DND-41 (cell line): Measurements from ENCODE around the gene RAI1.

Experiments used
- ATAC-seq: fragments of 200-7000 bp; cut with Tn5 transposase; 3 replicates; pipeline ENCODE4 v1.9.1; 2021; ENCODE audit warnings: low read depth; ENCODE audit not compliant: insufficient read depth
- DNase-seq: peaks from one replicate; pipeline ENCODE4 v3.0.0-alpha.2; 2020
- H2AFZ ChIP-seq: 2 replicates; pipeline ENCODE4 v1.6.0; 2012; ENCODE audit warnings: low read depth, low read length
- H3K27ac ChIP-seq: 2 replicates; pipeline ENCODE4 v1.5.1; 2012; ENCODE audit warnings: low read length, inconsistent platforms
- H3K27me3 ChIP-seq: fragments of 200-600 bp; sonication (generic); 2 replicates; pipeline ENCODE4 v1.6.0; 2012; ENCODE audit warnings: low read length, mild to moderate bottlenecking, inconsistent platforms; ENCODE audit not compliant: insufficient read depth, poor library complexity
- H3K36me3 ChIP-seq: 2 replicates; pipeline ENCODE4 v1.5.1; 2012; ENCODE audit warnings: low read length, inconsistent platforms; ENCODE audit not compliant: insufficient read depth
- H3K4me1 ChIP-seq: 2 replicates; pipeline ENCODE4 v1.5.1; 2012; ENCODE audit warnings: mild to moderate bottlenecking, low read length; ENCODE audit not compliant: insufficient read depth
- H3K4me2 ChIP-seq: 2 replicates; pipeline ENCODE4 v1.6.0; 2012; ENCODE audit warnings: mild to moderate bottlenecking, moderate library complexity, low read length, inconsistent platforms; ENCODE audit not compliant: insufficient read depth
- H3K4me3 ChIP-seq, 2 experiments: fragments of 200-600 bp in 1 of 2; shearing (Covaris generic) in 1 of 2; 2 replicates each; pipeline ENCODE4 v1.5.1; 2012 to 2016; ENCODE audit warnings: inconsistent platforms in 2 of 2, low read length in 2 of 2, mild to moderate bottlenecking in 2 of 2, low read depth in 1 of 2, moderate library complexity in 1 of 2
- H3K79me2 ChIP-seq: 2 replicates; pipeline ENCODE4 v1.6.0; 2012; ENCODE audit warnings: low read length, inconsistent platforms; ENCODE audit not compliant: insufficient read depth
- H3K9ac ChIP-seq: 2 replicates; pipeline ENCODE4 v1.6.0; 2012; ENCODE audit warnings: low read depth, mild to moderate bottlenecking, inconsistent platforms, low read length, moderate library complexity
- H3K9me3 ChIP-seq: 2 replicates; pipeline ENCODE4 v1.5.1; 2012; ENCODE audit warnings: low read length, moderate library complexity, mild to moderate bottlenecking, inconsistent platforms; ENCODE audit not compliant: insufficient read depth, severe bottlenecking
- H4K20me1 ChIP-seq: 2 replicates; pipeline ENCODE4 v1.6.0; 2012; ENCODE audit warnings: low read length; ENCODE audit not compliant: insufficient read depth
- CTCF ChIP-seq: IDR thresholded peaks from 2 replicates; pipeline ENCODE4 v1.5.1; 2012; ENCODE audit warnings: borderline replicate concordance, low read length, moderate library complexity, mild to moderate bottlenecking; ENCODE audit not compliant: poor library complexity, severe bottlenecking; ENCODE audit errors: extremely low read depth
- EZH2 ChIP-seq: IDR thresholded peaks from 3 replicates; pipeline ENCODE4 v1.6.1; 2012; ENCODE audit warnings: borderline replicate concordance, low read depth, mild to moderate bottlenecking, moderate library complexity, low read length, inconsistent platforms; ENCODE audit not compliant: severe bottlenecking

The RAI1 gene

GRCh38 chr17:17832032-17832363 is 150.7 kb downstream of the RAI1 start:
- peaks cover 20% of the 10 kb centered on the region; the same call in 1 of the 2 replicates for H4K20me1 ChIP-seq
- H3K27ac ChIP-seq = no peak overlapping the region
- H3K79me2 ChIP-seq = peaks cover 22% of the 10 kb centered on the region
- ATAC-seq = no peak
- peaks cover 32% of the 10 kb centered on the region for H3K4me1 ChIP-seq
- H3K4me3 ChIP-seq = no peak overlapping the region
- no peak overlapping the region for H2AFZ ChIP-seq
- no peak for DNase-seq
- no peaks in the 10 kb centered on the region for H3K27me3 ChIP-seq
- no peak overlapping the region for H3K4me2 ChIP-seq
- H3K9ac ChIP-seq = no peak overlapping the region
- no peaks in the 10 kb centered on the region for H3K9me3 ChIP-seq
- peaks cover 4% of the 10 kb centered on the region; the same call in 1 of the 2 replicates for H3K36me3 ChIP-seq
- TF ChIP-seq CTCF = no peak
- TF ChIP-seq EZH2 = no peak

- TF ChIP-seq CTCF (no peak), EZH2 (no peak)
- Histone ChIP-seq H3K27me3 (no peaks in the 10 kb centered on the region), H3K4me1 (peaks cover 44% of the 10 kb centered on the region), H2AFZ (no peak overlapping the region), H3K4me3 (no peak overlapping the region), H3K36me3 (peaks cover 4% of the 10 kb centered on the region; the same call in 1 of the 2 replicates), H4K20me1 (peaks cover 15% of the 10 kb centered on the region; the same call in 1 of the 2 replicates), H3K9ac (no peak overlapping the region), H3K4me2 (no peak overlapping the region), H3K27ac (no peak overlapping the region), H3K9me3 (no peaks in the 10 kb centered on the region), H3K79me2 (peaks cover 22% of the 10 kb centered on the region)
- no peak for ATAC-seq
- DNase-seq = no peak
Measured at GRCh38 chr17:17833658-17834357, 152.6 kb downstream of the RAI1 start.

GRCh38 chr17:17834974-17835373 is 153.7 kb downstream of the RAI1 start:
- H3K27me3 ChIP-seq = no peaks in the 10 kb centered on the region
- TF ChIP-seq EZH2 = no peak
- TF ChIP-seq CTCF = no peak
- H3K36me3 ChIP-seq = peaks cover 4% of the 10 kb centered on the region; the same call in 1 of the 2 replicates
- peaks cover 12% of the 10 kb centered on the region; the same call in 1 of the 2 replicates for H4K20me1 ChIP-seq
- no peaks in the 10 kb centered on the region for H3K9me3 ChIP-seq
- peaks cover 44% of the 10 kb centered on the region for H3K4me1 ChIP-seq
- H3K27ac ChIP-seq = no peak overlapping the region
- H2AFZ ChIP-seq = no peak overlapping the region
- ATAC-seq (no peak), DNase-seq (no peak)
- peak overlapping the region; percentile 82 for H3K4me2 ChIP-seq
- H3K4me3 ChIP-seq = no peak overlapping the region
- H3K79me2 ChIP-seq = peaks cover 20% of the 10 kb centered on the region
- H3K9ac ChIP-seq = peak overlapping the region; percentile 79; the same call in 1 of the 2 replicates
